GM23338 (cell line): ENCODE results near the gene TBC1D14. TPM values are rescaled to one million over a fixed set of nuclear protein-coding genes. Genes with fewer than 3 reads are reported as not detected.

ENCODE experiments used
- ATAC-seq: fragments of 200-7000 bp; cut with Tn5 transposase; 3 replicates; pipeline ENCODE4 v1.9.1; 2020
- DNase-seq: peaks from one replicate; pipeline ENCODE4 v3.0.0-alpha.2; 2015; ENCODE audit warnings: low spot score
- H2AFZ ChIP-seq: fragments of 200-600 bp; sonication (generic); 2 replicates; pipeline ENCODE4 v1.8.0; 2016; ENCODE audit warnings: antibody characterized with exemption, mild to moderate bottlenecking, moderate library complexity
- H3F3A ChIP-seq: fragments of 200-600 bp; sonication (generic); replicated peaks from 2 replicates; pipeline ENCODE4 v1.8.0; 2017; ENCODE audit warnings: antibody characterized with exemption, mixed run types, low read depth
- H3K27ac ChIP-seq: fragments of 200-600 bp; sonication (generic); 2 replicates; pipeline ENCODE4 v1.6.1; 2016; ENCODE audit warnings: low read depth
- H3K27me3 ChIP-seq: fragments of 200-600 bp; sonication (generic); 2 replicates; pipeline ENCODE4 v1.8.0; 2016; ENCODE audit warnings: mild to moderate bottlenecking, mixed run types, moderate library complexity; ENCODE audit not compliant: insufficient read depth
- H3K36me3 ChIP-seq: fragments of 200-600 bp; sonication (generic); 2 replicates; pipeline ENCODE4 v1.8.0; 2016; ENCODE audit warnings: mild to moderate bottlenecking; ENCODE audit not compliant: insufficient read depth
- H3K4me1 ChIP-seq: fragments of 200-600 bp; sonication (generic); 2 replicates; pipeline ENCODE4 v1.8.0; 2016; ENCODE audit warnings: mild to moderate bottlenecking, moderate library complexity; ENCODE audit not compliant: insufficient read depth
- H3K4me2 ChIP-seq: fragments of 200-600 bp; sonication (generic); 2 replicates; pipeline ENCODE4 v1.7.1; 2017; ENCODE audit warnings: mixed run types
- H3K4me3 ChIP-seq: fragments of 200-600 bp; sonication (generic); 2 replicates; pipeline ENCODE4 v1.6.1; 2016; ENCODE audit warnings: mixed run types
- H3K79me2 ChIP-seq: fragments of 200-600 bp; sonication (generic); replicated peaks from 2 replicates; pipeline ENCODE4 v1.8.0; 2017; ENCODE audit warnings: mild to moderate bottlenecking; ENCODE audit not compliant: insufficient read depth
- H3K9me2 ChIP-seq: fragments of 200-600 bp; sonication (generic); 2 replicates; pipeline ENCODE4 v1.8.0; 2017; ENCODE audit not compliant: insufficient read depth
- H4K20me1 ChIP-seq: fragments of 200-600 bp; sonication (generic); replicated peaks from 2 replicates; pipeline ENCODE4 v1.8.0; 2017; ENCODE audit warnings: mild to moderate bottlenecking; ENCODE audit not compliant: insufficient read depth
- H3K27ac Mint-ChIP-seq: 2 replicates; pipeline ENCODE4 v1.8.0; 2020; ENCODE audit warnings: inconsistent platforms, mild to moderate bottlenecking, moderate library complexity, mixed read lengths
- H3K27me3 Mint-ChIP-seq: 3 replicates; pipeline ENCODE4 v1.8.0; 2022; ENCODE audit warnings: low read depth, mild to moderate bottlenecking, moderate library complexity, mixed read lengths, inconsistent platforms; ENCODE audit not compliant: insufficient read depth, poor library complexity
- H3K36me3 Mint-ChIP-seq: 3 replicates; pipeline ENCODE4 v1.8.0; 2021; ENCODE audit warnings: low read depth, mild to moderate bottlenecking, inconsistent platforms, moderate library complexity, mixed read lengths
- H3K4me1 Mint-ChIP-seq: 3 replicates; pipeline ENCODE4 v1.8.0; 2020; ENCODE audit warnings: mild to moderate bottlenecking, inconsistent platforms, mixed read lengths
- H3K4me3 Mint-ChIP-seq: 3 replicates; pipeline ENCODE4 v1.8.0; 2021; ENCODE audit warnings: moderate library complexity, mild to moderate bottlenecking, inconsistent platforms, mixed read lengths
- H3K9me3 Mint-ChIP-seq: 3 replicates; pipeline ENCODE4 v1.8.0; 2020; ENCODE audit warnings: moderate library complexity, mild to moderate bottlenecking, inconsistent platforms, mixed read lengths
- CREB1 ChIP-seq: fragments of 250-450 bp; sonication (Bioruptor Pico); IDR thresholded peaks from 2 replicates; pipeline ENCODE4 v1.5.0; 2020; ENCODE audit warnings: low read depth, mild to moderate bottlenecking, moderate library complexity
- EZH2 ChIP-seq: fragments of 200-600 bp; sonication (generic); IDR thresholded peaks from one replicate; pipeline ENCODE4 v1.8.0; 2017; ENCODE audit warnings: antibody characterized with exemption, mild to moderate bottlenecking, low read depth; ENCODE audit not compliant: unreplicated experiment
- EZH2phosphoT487 ChIP-seq: fragments of 200-600 bp; sonication (generic); IDR thresholded peaks from one replicate; pipeline ENCODE4 v1.8.1; 2018; ENCODE audit warnings: antibody characterized with exemption; ENCODE audit not compliant: unreplicated experiment
- NANOG ChIP-seq: IDR thresholded peaks from 2 replicates; pipeline ENCODE4 v1.6.1; 2016; ENCODE audit warnings: antibody characterized with exemption, borderline replicate concordance
- POLR2AphosphoS5 ChIP-seq: IDR thresholded peaks from 2 replicates; pipeline ENCODE4 v1.6.1; 2016; ENCODE audit warnings: antibody characterized with exemption, low read depth
- STAT1 ChIP-seq: IDR thresholded peaks from one replicate; pipeline ENCODE4 v1.6.1; 2016; ENCODE audit warnings: antibody characterized with exemption; ENCODE audit not compliant: unreplicated experiment
- ZNF114 ChIP-seq: fragments of 250-450 bp; sonication (Bioruptor Pico); IDR thresholded peaks from 2 replicates; pipeline ENCODE4 v1.5.0; 2020; ENCODE audit warnings: mild to moderate bottlenecking, moderate library complexity
- ZNF331 ChIP-seq: fragments of 250-450 bp; sonication (Bioruptor Pico); IDR thresholded peaks from 2 replicates; pipeline ENCODE4 v1.5.0; 2020; ENCODE audit warnings: low read depth, mild to moderate bottlenecking, moderate library complexity
- polyA plus RNA-seq: library from polyadenylated mRNA; unstranded; fragments of >200 nt; fragmentation: Nextera tagmentation; extraction: Ambion mirVana; gene quantifications from 2 replicates; pipeline ENCODE4 v1.2.1, GENCODE V29; 2016
- total RNA-seq: library from RNA; depleted of rRNA; stranded (reverse); fragments of >200 nt; shearing (Covaris generic); gene quantifications from 2 replicates; pipeline ENCODE4 v1.2.3, GENCODE V29; 2014
- TF ChIP-seq, protein P1 (sequence below): IDR thresholded peaks from 2 replicates; pipeline ENCODE4 v1.6.1; 2016; ENCODE audit warnings: antibody characterized with exemption
- TF ChIP-seq, protein P2 (sequence below), 2 experiments: fragments of 200-600 bp in 1 of 2; sonication (generic) in 1 of 2; conservative IDR thresholded peaks; 2 replicates each; pipeline versions ENCODE4 v1.5.1 to v1.6.1; 2016 to 2017; ENCODE audit warnings: antibody characterized with exemption in 2 of 2, low read depth in 2 of 2, mild to moderate bottlenecking in 2 of 2, moderate library complexity in 1 of 2
- TF ChIP-seq, protein P3 (sequence below): fragments of 250-450 bp; sonication (Bioruptor Pico); IDR thresholded peaks from 2 replicates; pipeline ENCODE4 v1.5.0; 2020; ENCODE audit warnings: mild to moderate bottlenecking, moderate library complexity

Gene TBC1D14
- total and polyA plus RNA-seq, 2 experiments from 2014 or later = 18.2 to 59.7 TPM

DNA sequence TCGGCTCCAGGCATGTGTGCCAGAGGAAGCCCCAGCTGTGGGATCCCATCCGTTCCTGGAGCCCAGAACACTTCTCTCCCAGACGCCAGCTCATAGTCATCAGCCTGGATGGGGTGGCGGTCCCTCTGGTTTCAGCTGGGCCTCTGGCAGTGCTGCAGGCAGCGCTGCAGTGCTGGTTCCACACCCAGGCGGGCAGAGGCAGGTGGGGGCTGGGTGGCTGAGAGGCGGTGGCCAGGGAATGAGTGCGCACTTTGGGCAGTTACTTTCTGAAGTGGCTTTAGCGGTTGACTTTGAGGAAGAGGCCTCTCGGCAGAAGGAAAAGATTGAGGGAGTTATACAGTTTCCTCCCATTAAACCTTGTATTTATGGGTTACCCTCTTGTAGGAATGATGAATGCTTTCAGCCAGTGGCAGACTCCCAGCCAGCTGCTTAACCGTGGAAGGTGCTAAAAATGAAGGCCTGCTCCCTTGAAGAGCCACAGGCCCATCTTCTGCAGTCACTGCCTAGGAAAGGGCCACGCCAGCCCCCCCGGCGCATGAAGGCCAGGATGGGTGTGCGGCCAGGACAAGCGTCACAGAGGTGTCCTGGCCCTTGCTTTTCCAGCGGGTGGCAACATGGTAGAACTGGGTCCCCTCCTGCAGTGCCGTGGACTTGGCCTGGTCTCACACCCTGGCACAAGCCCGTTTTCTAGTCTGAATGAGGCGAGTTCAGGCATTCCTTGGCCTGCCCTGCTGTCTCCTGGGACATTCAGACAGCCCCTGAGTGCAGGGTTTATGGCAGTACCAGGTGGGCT is 143.5 kb downstream of the TBC1D14 start:
- H3K79me2 ChIP-seq = peaks cover 21% of the 10 kb centered on the region
- Mint-ChIP-seq H3K4me1 (peaks cover 16% of the 10 kb centered on the region), H3K27me3 (peaks cover 3% of the 10 kb centered on the region), H3K36me3 (peaks cover 9% of the 10 kb centered on the region), H3K9me3 (no peaks in the 10 kb centered on the region; the same call in 2 of the 3 replicates), H3K4me3 (no peak overlapping the region), H3K27ac (no peak overlapping the region)
- no peaks in the 10 kb centered on the region for H3K9me2 ChIP-seq
- H3K27me3 ChIP-seq = no peaks in the 10 kb centered on the region
- DNase-seq = no peak
- H4K20me1 ChIP-seq = peaks cover 22% of the 10 kb centered on the region
- no peak for TF ChIP-seq CREB1 (CRISPR knock-in tag)
- TF ChIP-seq ZNF114 (CRISPR knock-in tag) = no peak
- no peak for TF ChIP-seq NANOG
- TF ChIP-seq, protein P1, sequence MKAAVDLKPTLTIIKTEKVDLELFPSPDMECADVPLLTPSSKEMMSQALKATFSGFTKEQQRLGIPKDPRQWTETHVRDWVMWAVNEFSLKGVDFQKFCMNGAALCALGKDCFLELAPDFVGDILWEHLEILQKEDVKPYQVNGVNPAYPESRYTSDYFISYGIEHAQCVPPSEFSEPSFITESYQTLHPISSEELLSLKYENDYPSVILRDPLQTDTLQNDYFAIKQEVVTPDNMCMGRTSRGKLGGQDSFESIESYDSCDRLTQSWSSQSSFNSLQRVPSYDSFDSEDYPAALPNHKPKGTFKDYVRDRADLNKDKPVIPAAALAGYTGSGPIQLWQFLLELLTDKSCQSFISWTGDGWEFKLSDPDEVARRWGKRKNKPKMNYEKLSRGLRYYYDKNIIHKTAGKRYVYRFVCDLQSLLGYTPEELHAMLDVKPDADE = no peak
- no peak for TF ChIP-seq STAT1
- TF ChIP-seq EZH2phosphoT487 = no peak
- no peaks in the 10 kb centered on the region for H3K36me3 ChIP-seq
- H3K4me1 ChIP-seq = no peaks in the 10 kb centered on the region
- H3K4me2 ChIP-seq = no peak overlapping the region
- H3F3A ChIP-seq = no peaks in the 10 kb centered on the region
- no peak; the same call in 2 of the 3 replicates for ATAC-seq
- H3K27ac ChIP-seq = no peak overlapping the region
- no peak overlapping the region for H3K4me3 ChIP-seq
- H2AFZ ChIP-seq = no peak overlapping the region

DNA sequence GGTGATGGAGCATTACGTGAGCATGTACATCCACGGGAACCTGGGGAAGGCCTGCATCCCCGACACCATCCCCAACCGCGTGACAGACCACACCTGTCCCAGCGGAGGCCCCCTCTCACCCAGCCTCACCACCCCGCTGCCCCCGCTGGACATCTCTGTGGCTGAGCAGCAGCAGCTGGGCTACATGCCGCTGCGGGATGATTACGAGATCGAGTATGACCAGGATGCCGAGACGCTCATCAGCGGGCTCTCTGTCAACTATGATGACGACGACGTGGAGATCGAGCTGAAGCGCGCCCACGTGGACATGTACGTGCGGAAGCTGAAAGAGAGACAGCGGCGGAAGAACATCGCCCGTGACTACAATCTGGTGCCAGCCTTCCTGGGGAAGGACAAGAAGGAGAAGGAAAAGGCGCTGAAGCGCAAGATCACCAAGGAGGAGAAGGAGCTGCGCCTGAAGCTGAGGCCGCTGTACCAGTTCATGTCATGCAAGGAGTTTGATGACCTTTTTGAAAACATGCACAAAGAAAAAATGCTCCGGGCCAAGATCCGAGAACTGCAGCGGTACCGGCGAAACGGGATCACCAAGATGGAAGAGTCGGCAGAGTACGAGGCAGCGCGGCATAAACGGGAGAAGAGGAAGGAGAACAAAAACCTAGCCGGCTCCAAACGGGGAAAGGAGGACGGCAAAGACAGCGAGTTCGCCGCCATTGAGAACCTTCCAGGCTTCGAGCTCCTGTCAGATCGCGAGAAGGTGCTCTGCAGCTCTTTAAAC is 144.7 kb downstream of the TBC1D14 start:
- Mint-ChIP-seq H3K27me3 (peaks cover 3% of the 10 kb centered on the region), H3K9me3 (no peaks in the 10 kb centered on the region; the same call in 2 of the 3 replicates), H3K27ac (no peak overlapping the region), H3K4me1 (peaks cover 13% of the 10 kb centered on the region), H3K4me3 (no peak overlapping the region; the same call in 2 of the 3 replicates), H3K36me3 (peaks cover 13% of the 10 kb centered on the region)
- Histone ChIP-seq H3F3A (peaks cover 9% of the 10 kb centered on the region; the same call in 1 of the 2 replicates), H3K4me2 (no peak overlapping the region), H3K4me3 (no peak overlapping the region), H3K27ac (no peak overlapping the region), H4K20me1 (peaks cover 23% of the 10 kb centered on the region; the same call in 1 of the 2 replicates), H3K79me2 (peaks cover 11% of the 10 kb centered on the region; the same call in 1 of the 2 replicates), H2AFZ (no peak overlapping the region), H3K4me1 (no peaks in the 10 kb centered on the region), H3K27me3 (no peaks in the 10 kb centered on the region), H3K36me3 (no peaks in the 10 kb centered on the region), H3K9me2 (no peaks in the 10 kb centered on the region)
- ATAC-seq (no peak), DNase-seq (no peak)
- no peak for TF ChIP-seq ZNF331 (CRISPR knock-in tag)
- TF ChIP-seq, protein P2, sequence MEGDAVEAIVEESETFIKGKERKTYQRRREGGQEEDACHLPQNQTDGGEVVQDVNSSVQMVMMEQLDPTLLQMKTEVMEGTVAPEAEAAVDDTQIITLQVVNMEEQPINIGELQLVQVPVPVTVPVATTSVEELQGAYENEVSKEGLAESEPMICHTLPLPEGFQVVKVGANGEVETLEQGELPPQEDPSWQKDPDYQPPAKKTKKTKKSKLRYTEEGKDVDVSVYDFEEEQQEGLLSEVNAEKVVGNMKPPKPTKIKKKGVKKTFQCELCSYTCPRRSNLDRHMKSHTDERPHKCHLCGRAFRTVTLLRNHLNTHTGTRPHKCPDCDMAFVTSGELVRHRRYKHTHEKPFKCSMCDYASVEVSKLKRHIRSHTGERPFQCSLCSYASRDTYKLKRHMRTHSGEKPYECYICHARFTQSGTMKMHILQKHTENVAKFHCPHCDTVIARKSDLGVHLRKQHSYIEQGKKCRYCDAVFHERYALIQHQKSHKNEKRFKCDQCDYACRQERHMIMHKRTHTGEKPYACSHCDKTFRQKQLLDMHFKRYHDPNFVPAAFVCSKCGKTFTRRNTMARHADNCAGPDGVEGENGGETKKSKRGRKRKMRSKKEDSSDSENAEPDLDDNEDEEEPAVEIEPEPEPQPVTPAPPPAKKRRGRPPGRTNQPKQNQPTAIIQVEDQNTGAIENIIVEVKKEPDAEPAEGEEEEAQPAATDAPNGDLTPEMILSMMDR (conservative IDR thresholded peaks at IDR 0.05; ENCODE audit: low read depth in 2 of 2) = no peak
- TF ChIP-seq, protein P3, sequence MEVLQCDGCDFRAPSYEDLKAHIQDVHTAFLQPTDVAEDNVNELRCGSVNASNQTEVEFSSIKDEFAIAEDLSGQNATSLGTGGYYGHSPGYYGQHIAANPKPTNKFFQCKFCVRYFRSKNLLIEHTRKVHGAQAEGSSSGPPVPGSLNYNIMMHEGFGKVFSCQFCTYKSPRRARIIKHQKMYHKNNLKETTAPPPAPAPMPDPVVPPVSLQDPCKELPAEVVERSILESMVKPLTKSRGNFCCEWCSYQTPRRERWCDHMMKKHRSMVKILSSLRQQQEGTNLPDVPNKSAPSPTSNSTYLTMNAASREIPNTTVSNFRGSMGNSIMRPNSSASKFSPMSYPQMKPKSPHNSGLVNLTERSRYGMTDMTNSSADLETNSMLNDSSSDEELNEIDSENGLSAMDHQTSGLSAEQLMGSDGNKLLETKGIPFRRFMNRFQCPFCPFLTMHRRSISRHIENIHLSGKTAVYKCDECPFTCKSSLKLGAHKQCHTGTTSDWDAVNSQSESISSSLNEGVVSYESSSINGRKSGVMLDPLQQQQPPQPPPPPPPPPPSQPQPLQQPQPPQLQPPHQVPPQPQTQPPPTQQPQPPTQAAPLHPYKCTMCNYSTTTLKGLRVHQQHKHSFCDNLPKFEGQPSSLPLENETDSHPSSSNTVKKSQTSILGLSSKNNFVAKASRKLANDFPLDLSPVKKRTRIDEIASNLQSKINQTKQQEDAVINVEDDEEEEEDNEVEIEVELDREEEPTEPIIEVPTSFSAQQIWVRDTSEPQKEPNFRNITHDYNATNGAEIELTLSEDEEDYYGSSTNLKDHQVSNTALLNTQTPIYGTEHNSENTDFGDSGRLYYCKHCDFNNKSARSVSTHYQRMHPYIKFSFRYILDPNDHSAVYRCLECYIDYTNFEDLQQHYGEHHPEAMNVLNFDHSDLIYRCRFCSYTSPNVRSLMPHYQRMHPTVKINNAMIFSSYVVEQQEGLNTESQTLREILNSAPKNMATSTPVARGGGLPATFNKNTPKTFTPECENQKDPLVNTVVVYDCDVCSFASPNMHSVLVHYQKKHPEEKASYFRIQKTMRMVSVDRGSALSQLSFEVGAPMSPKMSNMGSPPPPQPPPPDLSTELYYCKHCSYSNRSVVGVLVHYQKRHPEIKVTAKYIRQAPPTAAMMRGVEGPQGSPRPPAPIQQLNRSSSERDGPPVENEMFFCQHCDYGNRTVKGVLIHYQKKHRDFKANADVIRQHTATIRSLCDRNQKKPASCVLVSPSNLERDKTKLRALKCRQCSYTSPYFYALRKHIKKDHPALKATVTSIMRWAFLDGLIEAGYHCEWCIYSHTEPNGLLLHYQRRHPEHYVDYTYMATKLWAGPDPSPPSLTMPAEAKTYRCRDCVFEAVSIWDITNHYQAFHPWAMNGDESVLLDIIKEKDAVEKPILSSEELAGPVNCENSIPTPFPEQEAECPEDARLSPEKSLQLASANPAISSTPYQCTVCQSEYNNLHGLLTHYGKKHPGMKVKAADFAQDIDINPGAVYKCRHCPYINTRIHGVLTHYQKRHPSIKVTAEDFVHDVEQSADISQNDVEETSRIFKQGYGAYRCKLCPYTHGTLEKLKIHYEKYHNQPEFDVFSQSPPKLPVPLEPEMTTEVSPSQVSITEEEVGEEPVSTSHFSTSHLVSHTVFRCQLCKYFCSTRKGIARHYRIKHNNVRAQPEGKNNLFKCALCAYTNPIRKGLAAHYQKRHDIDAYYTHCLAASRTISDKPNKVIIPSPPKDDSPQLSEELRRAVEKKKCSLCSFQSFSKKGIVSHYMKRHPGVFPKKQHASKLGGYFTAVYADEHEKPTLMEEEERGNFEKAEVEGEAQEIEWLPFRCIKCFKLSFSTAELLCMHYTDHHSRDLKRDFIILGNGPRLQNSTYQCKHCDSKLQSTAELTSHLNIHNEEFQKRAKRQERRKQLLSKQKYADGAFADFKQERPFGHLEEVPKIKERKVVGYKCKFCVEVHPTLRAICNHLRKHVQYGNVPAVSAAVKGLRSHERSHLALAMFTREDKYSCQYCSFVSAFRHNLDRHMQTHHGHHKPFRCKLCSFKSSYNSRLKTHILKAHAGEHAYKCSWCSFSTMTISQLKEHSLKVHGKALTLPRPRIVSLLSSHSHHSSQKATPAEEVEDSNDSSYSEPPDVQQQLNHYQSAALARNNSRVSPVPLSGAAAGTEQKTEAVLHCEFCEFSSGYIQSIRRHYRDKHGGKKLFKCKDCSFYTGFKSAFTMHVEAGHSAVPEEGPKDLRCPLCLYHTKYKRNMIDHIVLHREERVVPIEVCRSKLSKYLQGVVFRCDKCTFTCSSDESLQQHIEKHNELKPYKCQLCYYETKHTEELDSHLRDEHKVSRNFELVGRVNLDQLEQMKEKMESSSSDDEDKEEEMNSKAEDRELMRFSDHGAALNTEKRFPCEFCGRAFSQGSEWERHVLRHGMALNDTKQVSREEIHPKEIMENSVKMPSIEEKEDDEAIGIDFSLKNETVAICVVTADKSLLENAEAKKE = no peak
- no peak for TF ChIP-seq POLR2AphosphoS5
- TF ChIP-seq EZH2 = no peak
- no peak for TF ChIP-seq STAT1
- no peak for TF ChIP-seq NANOG
